Measurements from ENCODE around the gene PTGIS. TPM values are rescaled to one million over a fixed set of nuclear protein-coding genes. Genes with fewer than 3 reads are reported as not detected.

The PTGIS gene
- polyA plus RNA-seq, 1 donor (not counting 4 experiments of a cell fraction or from before 2014, with no cell fraction given): not detected

DNA sequence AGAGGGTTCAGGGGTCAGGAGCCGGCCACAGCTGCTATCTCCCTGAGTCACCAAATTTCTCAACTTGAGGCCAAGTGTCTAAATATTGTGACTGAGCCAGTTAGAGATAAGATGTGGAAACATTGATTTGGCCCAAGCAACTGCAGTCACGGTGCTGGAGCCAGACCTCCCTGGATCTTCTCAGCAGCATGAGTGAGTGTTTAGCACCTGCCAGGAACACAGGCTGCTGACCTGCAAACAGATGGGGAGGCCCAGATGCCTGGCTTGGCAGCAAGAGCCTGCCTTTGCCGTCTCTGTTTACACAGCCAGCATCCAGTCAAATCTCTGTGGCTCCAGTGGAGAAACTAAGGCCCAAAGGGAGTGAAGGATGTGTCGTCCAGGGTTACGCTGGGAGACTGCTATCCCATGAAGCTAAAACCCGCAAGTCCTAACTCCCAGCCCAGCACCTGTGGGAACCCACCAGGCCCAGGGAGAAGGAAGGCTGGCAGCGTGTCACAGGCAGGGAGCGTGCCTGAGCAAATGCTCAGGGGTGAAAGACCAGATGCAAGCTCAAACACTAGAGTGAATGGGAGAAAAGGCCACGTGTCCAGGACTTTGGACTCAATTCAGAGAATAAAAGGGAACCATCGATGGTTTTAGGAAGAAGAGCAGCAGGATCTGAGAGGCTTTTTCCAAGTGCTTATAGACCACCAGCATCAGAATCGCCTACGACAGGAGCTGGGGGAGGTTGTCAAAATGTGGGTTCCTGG lies 15.9 kb upstream of the PTGIS start:
- no peaks in the 10 kb centered on the region for H3K4me1 ChIP-seq (ENCODE audit: control insufficient read depth, extremely low read depth, insufficient read depth, low read length)
- H3K27me3 ChIP-seq (ENCODE audit: control insufficient read depth, extremely low read depth, insufficient read depth, low read length): peaks cover 34% of the 10 kb centered on the region
- no peak overlapping the region for H3K4me3 ChIP-seq (ENCODE audit: control insufficient read depth in 2 of 3, extremely low read depth in 1 of 3, insufficient read depth in 2 of 3, low read depth in 1 of 3, low read length in 3 of 3)
- H3K4me2 ChIP-seq (ENCODE audit: control insufficient read depth, extremely low read depth, insufficient read depth, low read depth, low read length): no peak overlapping the region
- peaks cover 2% of the 10 kb centered on the region for H4K20me1 ChIP-seq (ENCODE audit: control insufficient read depth, extremely low read depth, insufficient read depth, low read length)
- FAIRE-seq: no peak
- no peak overlapping the region for H3K27ac ChIP-seq (ENCODE audit: control insufficient read depth, insufficient read depth, low read length)
- H3K79me2 ChIP-seq (ENCODE audit: control insufficient read depth, insufficient read depth, low read length): no peaks in the 10 kb centered on the region
- TF ChIP-seq EZH2 (IDR thresholded peaks at IDR 0.05; ENCODE audit: low read length): no peak
- TF ChIP-seq, protein P1, sequence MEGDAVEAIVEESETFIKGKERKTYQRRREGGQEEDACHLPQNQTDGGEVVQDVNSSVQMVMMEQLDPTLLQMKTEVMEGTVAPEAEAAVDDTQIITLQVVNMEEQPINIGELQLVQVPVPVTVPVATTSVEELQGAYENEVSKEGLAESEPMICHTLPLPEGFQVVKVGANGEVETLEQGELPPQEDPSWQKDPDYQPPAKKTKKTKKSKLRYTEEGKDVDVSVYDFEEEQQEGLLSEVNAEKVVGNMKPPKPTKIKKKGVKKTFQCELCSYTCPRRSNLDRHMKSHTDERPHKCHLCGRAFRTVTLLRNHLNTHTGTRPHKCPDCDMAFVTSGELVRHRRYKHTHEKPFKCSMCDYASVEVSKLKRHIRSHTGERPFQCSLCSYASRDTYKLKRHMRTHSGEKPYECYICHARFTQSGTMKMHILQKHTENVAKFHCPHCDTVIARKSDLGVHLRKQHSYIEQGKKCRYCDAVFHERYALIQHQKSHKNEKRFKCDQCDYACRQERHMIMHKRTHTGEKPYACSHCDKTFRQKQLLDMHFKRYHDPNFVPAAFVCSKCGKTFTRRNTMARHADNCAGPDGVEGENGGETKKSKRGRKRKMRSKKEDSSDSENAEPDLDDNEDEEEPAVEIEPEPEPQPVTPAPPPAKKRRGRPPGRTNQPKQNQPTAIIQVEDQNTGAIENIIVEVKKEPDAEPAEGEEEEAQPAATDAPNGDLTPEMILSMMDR (optimal IDR thresholded peaks at IDR 0.05 in 1 of 3, IDR thresholded peaks at IDR 0.05 in 1 of 3, conservative IDR thresholded peaks at IDR 0.05 in 1 of 3; ENCODE audit: extremely low read depth in 1 of 3, insufficient read depth in 2 of 3, low read length in 3 of 3): no peak
- H3K36me3 ChIP-seq (ENCODE audit: control insufficient read depth in 2 of 2, extremely low read depth in 1 of 2, insufficient read depth in 2 of 2, low read length in 2 of 2): no peaks in the 10 kb centered on the region
- no peak for DNase-seq (ENCODE audit: low read depth, low spot score)
- H3K9me3 ChIP-seq (ENCODE audit: control insufficient read depth, low read depth, low read length): no peaks in the 10 kb centered on the region
- no peak overlapping the region for H3K9ac ChIP-seq (ENCODE audit: control insufficient read depth, extremely low read depth, insufficient read depth, low read length)
- H3K9me1 ChIP-seq (ENCODE audit: control insufficient read depth, extremely low read depth, insufficient read depth, low read length): no peaks in the 10 kb centered on the region
- no peak overlapping the region for H2AFZ ChIP-seq (ENCODE audit: control insufficient read depth, low read length)
- dilution Hi-C loops (cut with MboI; ENCODE audit: extremely low pct_ligation_motif_present, low sequenced_read_pairs): no loop called here

DNA sequence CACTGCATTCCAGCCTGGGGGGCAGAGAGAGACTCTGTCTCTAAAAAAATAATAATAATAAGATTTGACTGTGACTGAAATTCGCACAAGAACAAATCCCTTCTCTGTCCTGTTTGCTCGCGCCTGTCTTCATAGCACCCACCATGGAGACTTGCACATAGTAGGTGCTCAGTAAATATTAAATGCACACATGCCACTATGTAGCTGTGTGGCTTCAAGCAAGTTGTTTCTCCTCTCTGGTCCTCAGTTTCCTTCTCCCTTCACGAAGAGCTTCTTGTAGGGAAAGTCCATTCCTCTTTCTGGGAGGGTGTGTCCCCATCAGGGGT lies 15.4 kb upstream of the PTGIS start:
- H3K9me1 ChIP-seq (ENCODE audit: control insufficient read depth, extremely low read depth, insufficient read depth, low read length): no peaks in the 10 kb centered on the region
- H3K36me3 ChIP-seq (ENCODE audit: control insufficient read depth in 2 of 2, extremely low read depth in 1 of 2, insufficient read depth in 2 of 2, low read length in 2 of 2): no peaks in the 10 kb centered on the region
- H4K20me1 ChIP-seq (ENCODE audit: control insufficient read depth, extremely low read depth, insufficient read depth, low read length): peaks cover 2% of the 10 kb centered on the region
- no peak for TF ChIP-seq EZH2 (IDR thresholded peaks at IDR 0.05; ENCODE audit: low read length)
- TF ChIP-seq, protein P1 (optimal IDR thresholded peaks at IDR 0.05 in 1 of 3, IDR thresholded peaks at IDR 0.05 in 1 of 3, conservative IDR thresholded peaks at IDR 0.05 in 1 of 3; ENCODE audit: extremely low read depth in 1 of 3, insufficient read depth in 2 of 3, low read length in 3 of 3): no peak
- DNase-seq (ENCODE audit: low read depth, low spot score) (no peak), FAIRE-seq (no peak)
- no peak overlapping the region for H2AFZ ChIP-seq (ENCODE audit: control insufficient read depth, low read length)
- no peaks in the 10 kb centered on the region for H3K9me3 ChIP-seq (ENCODE audit: control insufficient read depth, low read depth, low read length)
- no peaks in the 10 kb centered on the region for H3K79me2 ChIP-seq (ENCODE audit: control insufficient read depth, insufficient read depth, low read length)
- no peaks in the 10 kb centered on the region for H3K4me1 ChIP-seq (ENCODE audit: control insufficient read depth, extremely low read depth, insufficient read depth, low read length)
- peaks cover 37% of the 10 kb centered on the region for H3K27me3 ChIP-seq (ENCODE audit: control insufficient read depth, extremely low read depth, insufficient read depth, low read length)
- H3K4me2 ChIP-seq (ENCODE audit: control insufficient read depth, extremely low read depth, insufficient read depth, low read depth, low read length): no peak overlapping the region
- no peak overlapping the region for H3K4me3 ChIP-seq (ENCODE audit: control insufficient read depth in 2 of 3, extremely low read depth in 1 of 3, insufficient read depth in 2 of 3, low read depth in 1 of 3, low read length in 3 of 3)
- H3K9ac ChIP-seq (ENCODE audit: control insufficient read depth, extremely low read depth, insufficient read depth, low read length): no peak overlapping the region
- dilution Hi-C loops (cut with MboI; ENCODE audit: extremely low pct_ligation_motif_present, low sequenced_read_pairs): no loop called here
- no peak overlapping the region for H3K27ac ChIP-seq (ENCODE audit: control insufficient read depth, insufficient read depth, low read length)

Data from keratinocyte (primary cell).